Stimulated activated CD4-positive, alpha-beta T cell treated with anti-CD3 and anti-CD28 coated beads, Interleukin-4, amount 100 ng/mL, for 48 hours (primary cell): Measurements from ENCODE around the gene CGAS.
"Not testable (repeated sequence)": the region's sequence is repeated elsewhere in the genome, so short reads cannot be mapped to it uniquely, and the experiment has no call there.

ENCODE experiments used
- DNase-seq, 2 donors: peaks; one replicate each; pipeline ENCODE4 v3.0.0-alpha.2; 2020; ENCODE audit warnings: low read depth in 2 of 2

CGAS gene

DNA sequence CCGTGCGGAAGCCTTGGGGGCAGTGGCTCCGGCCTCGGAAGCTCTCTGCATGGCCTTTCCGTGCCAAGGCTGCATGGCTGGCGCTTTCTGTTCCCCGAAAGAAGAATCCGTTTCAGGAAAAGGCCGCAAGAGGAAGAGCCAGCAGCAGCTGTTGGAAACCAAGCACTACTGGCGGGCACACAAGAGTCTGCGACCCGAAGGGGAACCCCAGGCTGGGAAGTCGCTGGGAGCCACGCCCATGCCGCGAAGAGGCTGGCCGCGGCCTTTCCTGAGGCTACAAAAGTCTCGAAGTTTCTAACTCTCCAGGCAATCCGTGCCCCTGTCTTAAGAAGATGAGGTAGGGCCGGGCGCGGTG lies at the start of gene CGAS:
Gene CGAS (minus strand): TSS at position 191 of the 355 bp plus-strand sequence. CDS start 116 bp downstream, at position 75.
- DNase-seq = peak; percentile 68 to 77

- no peak for DNase-seq
These were observed 45.8 kb upstream of the CGAS start for GRCh38 chr6:73497915-73498314.

GRCh38 chr6:73491377-73491776 lies 39.3 kb upstream of the CGAS start:
- no peak for DNase-seq

DNA sequence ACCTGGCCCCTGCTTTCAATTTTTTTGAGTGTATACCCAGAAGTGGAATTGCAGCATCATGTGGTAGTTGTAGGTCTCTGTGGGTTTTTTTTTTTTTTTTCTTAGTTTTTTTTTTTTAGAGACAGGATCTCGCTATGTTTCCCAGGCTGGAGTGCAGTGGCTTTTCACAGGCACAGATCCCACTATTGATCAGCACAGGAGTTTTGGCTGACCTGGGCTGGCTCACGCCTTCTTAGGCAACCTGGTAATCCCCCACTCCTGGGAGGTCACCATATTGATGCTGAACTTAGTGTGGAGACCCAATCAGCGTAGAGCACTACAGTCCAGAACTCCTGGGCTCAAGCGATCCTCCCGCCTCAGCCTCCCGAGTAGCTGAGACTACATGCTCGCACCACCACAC lies 35.4 kb upstream of the CGAS start:
- DNase-seq = no peak

DNA sequence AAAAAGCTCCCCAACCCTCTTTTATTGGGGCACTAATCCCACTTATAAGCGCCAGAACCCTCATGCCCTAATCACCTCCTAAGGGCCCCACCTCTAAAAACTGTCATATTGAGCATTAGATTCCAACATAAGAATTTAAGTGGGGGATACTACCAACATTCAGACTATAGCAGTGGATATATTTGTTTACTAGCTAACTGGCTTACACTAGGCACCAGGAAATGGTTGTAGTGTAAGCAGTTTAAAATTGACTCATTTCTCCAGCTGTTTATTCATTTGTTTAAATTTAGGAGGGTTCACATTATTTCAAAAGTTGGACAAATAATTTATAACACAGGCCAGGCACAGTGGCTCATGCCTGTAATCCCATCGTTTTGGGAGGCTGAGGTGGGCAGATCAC lies 32.3 kb upstream of the CGAS start:
- DNase-seq = no peak

GRCh38 chr6:73481969-73482368 lies 29.9 kb upstream of the CGAS start:
- DNase-seq = no peak

- no peak for DNase-seq
These were observed 25.3 kb upstream of the CGAS start for GRCh38 chr6:73477407-73477806.

- peak in 1 of 2 donors; percentile 16 for DNase-seq
These were observed 24.6 kb upstream of the CGAS start for GRCh38 chr6:73476723-73477122.

DNA sequence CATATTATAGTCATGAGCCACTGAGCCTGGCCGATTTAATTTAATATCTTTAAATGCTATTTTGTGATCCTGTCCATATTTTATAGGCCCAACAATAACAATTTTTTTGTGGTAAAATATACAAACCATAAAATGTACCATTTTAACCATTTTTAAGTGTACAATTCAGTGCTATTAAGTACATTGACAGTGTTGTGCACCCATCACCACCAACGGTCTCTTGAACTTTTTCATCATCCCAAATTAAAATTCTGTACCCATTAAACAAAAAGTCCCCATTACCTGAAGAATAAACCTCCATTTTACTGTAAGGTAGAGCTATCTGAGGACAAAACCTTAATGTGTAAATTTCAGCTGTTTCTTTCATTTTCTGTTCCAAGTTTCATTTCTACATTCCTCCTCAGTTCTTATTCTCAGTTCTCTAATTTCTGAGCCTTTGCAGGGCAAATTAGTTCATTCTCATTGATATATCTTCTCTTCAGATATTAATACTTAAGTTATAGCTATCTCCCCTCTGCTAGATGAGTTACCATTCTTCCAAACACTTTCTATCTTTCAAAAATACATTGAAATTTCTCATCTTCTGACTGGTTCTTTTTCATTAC lies 19.7 kb upstream of the CGAS start:
- DNase-seq = no peak

DNA sequence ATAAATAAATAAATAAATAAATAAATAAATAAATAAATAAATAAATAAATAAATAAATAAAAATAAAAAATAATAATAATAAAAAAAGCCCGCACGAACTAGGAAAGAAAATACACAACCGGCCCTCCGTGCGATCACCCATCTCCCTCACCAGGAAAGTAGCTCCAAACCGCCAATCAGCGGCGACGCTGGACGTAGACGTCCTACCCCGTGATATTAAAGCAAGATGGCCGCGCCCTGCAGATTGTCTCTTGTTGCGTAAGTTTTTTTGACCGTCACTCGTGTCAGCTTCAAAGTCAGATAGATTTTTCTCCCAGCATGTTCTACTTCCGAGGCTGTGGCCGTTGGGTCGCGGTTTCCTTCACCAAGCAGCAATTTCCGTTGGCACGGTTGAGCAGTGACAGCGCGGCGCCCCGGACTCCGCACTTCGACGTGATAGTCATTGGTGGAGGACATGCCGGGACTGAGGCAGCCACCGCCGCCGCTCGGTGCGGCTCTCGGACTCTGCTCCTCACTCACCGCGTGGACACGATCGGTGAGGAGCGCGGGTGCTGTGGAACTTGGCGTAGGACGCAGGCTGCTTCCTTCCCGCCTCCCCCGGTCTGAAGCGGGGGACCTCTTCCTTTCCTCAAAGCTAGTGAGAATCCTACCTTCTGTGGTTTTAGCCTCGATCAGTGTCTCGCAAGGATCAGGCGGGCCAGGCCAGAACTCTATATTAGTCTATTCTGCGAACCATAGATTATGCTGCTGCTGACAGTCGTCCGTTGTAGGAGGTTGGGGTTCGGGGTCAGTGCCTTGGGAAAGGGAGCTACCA lies 9.6 kb upstream of the CGAS start, which contains the start of gene MTO1:
Gene MTO1 (plus strand): TSS at position 201 of the 814 bp plus-strand sequence. CDS start 118 bp downstream, at position 319.
- peak; percentile 68 to 76 for DNase-seq

DNA sequence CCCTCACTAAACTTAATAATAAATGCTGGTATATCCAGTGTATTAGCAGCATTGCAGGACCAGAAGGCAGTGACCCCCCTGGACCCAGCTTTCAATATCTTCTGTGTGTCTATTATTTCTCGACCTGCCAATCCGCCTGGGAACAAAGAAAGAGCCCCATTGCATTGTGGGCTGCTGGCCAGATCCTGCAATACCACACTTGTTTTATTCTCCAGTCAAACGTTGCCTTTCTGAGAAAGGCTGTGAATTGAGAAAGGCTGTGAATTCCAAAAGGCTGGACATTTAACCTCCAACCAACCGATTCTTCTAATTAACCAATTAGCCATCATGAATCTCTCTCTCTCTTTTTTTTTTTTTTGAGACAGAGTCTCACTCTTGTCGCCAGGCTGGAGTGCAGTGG lies 8.0 kb upstream of the CGAS start:
- DNase-seq = no peak

DNA sequence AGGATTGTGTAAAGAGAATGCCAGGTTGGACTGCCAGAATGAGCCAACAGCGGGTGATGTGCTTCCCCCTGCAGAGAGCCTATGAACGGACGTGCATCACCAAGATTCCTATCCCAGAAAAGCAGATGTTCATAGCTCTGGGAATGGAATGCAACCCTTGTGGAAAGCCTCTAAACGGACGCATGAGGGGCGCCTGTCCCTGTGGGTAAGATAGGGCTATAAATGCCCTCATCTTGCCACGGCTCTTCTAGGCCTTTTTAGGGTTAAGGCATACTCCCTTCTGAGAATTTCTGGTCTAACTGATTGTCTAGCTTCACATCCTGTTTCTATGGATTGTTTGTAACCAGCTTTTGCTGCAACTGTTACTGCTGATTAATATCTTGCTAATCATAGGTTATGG lies 7.4 kb upstream of the CGAS start:
- not testable (repeated sequence) for DNase-seq

DNA sequence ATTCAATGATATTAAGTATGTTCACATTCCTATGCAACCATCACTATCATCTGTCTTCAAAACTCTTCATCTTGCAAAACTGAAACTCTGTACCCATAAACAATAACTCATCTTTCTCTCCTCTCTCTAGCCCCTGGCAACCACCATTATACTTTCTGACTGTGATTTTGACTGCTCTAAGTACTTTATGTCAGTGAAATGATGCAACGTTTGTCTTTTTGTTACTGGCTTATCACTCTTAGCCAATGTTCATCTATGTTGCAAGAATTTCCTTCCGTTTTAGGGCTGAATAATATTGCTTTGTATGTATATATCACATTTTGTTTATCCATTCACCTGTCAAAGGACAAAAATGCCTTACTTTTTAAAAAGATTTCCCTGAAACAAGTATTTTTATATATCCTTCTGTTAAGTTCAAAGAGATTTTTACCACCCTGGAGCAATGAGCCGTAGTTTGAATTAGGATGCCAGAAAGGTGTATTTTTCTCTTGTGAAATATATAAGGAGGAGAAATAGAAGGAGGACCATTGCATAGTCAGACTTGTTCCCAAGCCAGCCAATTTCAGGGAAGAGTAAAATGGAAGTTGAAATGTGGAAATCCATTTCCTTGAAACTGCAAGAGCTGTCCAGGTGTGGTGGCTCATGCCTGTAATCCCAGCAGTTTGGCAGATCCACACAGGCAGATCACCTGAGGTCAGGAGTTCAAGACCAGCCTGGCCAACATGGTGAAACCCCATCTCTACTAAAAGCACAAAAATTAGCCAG lies 4.0 kb upstream of the CGAS start:
- no peak for DNase-seq

DNA sequence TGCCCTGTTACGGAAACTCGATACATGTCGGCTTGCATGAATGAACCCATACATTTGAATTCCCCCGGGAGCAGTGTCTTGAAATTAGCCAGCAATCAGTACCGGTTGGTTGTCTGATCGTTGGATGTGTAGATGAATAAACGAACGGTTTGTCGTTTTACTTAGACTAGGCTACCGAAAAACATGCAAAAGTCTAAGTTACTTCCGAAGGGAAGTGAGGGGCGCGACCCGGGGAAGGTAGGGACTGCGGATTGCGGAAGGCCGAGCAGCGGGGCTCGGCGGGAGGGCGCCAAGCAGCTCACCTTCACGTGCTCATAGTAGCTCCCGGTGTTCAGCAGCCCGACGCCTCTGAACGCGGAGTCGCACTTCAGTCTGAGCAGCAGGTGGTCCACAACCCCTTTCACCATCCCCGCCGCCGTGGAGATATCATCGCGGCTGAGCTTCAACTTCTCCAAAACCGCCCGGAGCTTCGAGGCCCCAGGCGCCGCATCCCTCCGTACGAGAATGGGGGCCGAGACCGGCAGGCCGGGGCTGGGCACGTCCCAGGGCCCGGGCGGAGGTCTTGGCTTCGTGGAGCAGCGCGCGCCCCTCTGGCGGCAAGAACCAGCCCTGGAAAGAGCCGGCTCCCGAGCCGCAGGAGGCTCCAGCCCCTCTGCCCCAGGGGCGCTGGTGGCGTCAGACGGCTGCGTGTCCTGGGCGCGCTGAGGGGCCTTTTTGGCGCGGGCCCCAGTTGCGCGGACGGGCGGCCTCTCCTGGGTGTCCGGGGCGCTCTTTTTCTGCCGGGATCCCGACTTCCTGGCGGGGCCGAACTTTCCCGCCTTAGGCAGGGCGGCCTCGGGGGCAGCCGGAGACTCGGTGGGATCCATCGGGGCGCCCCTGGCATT lies 632 bp downstream of the CGAS start:
- peak; percentile 24 to 31 for DNase-seq

DNA sequence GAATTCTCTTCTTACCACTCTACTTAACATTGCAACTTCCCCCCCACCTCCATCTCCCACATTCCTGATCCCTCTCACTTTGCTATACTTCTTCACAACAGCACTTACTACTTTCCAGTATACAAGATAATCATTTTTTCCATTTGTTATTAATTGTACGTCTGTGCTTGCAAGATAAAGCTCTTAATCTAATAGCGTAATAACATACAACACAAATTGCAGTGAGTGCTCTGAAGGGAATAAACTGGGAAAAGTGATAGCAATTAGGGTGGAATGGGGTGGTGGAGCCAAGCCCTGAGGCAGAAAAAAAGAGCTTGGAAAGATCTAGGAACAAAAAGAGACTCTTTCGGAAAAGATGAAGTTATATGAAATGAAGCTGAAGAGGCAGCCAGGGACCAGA lies 8.5 kb downstream of the CGAS start:
- DNase-seq = no peak

DNA sequence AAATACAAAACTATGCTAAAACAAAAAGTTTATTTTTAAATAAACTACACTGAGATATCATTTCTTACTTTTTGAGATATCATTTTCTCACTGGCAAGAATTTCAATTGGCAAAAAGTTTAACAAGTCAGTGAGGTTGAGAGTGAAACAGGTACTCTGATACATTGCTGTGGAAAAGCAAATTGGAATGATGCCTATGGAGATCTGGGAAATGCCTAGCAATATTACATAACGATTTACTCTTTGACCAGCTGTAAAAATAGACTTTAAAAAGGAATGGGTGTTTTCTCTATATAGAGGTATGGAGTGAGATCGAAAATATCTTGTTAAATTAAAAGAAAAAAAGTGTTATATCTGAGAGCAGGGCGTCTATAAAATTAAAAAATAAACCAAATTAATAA lies 16.9 kb downstream of the CGAS start:
- no peak for DNase-seq

DNA sequence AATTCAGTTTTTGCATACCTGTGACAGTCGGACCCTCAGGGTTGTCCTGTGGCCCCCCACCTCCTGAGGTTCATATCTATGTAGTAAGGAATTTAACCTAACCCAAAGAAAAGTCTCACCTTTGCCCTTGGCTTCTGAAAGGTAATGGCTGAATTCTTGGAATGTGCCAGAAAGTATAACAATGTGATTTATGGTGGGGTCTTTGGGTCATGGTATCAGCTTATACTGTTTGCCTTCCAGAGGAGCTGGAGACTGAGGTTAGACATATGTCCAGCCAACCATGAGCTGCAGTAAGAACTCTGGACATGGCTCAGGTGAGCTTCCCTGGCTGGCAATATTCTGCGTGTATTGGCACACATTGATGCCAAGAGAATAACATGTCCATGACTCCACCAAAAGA lies 30.6 kb downstream of the CGAS start:
- DNase-seq = no peak

GRCh38 chr6:73418081-73418741 lies 33.9 kb downstream of the CGAS start:
- DNase-seq = no peak

- no peak for DNase-seq
These were observed 39.0 kb downstream of the CGAS start for GRCh38 chr6:73413102-73413501.

DNA sequence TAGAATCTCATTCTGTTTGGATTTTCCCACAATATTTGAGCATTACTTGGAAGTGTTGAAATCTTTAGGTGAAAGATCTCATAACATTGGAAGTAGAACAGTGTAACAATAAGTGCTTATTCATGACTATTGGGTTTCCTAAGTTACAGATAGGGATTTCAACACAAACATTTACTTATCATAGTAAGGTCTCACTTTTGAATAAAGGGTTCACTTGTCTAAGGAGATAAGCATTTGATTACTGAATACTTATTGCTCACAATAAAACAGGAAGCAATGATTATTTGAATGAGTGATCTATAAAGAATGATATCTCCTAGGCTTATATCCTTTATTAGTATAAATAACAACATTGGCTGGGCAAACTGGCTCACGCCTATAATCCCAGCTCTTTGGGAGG lies 42.7 kb downstream of the CGAS start:
- DNase-seq = no peak

GRCh38 chr6:73400656-73401055 lies 51.4 kb downstream of the CGAS start:
- DNase-seq = no peak
